Gastroesophageal sphincter (tissue), 3 donors: ENCODE measurements around the gene SLCO3A1.

Experiments
- CTCF ChIP-seq, 4 experiments: fragments of 200-600 bp in 2 of 4; fragments of 450-650 bp in 2 of 4; sonication (generic) in 1 of 4; IDR thresholded peaks; one replicate each; pipeline ENCODE4 v1.5.1; 2017 to 2019; ENCODE audit warnings: antibody characterized with exemption in 4 of 4, mild to moderate bottlenecking in 2 of 4, moderate library complexity in 2 of 4
- EP300 ChIP-seq: sonication (generic); formaldehyde crosslinking; IDR thresholded peaks from one replicate; pipeline ENCODE4 v1.6.1; 2017; ENCODE audit warnings: antibody characterized with exemption, mild to moderate bottlenecking
- POLR2A ChIP-seq, 2 donors: fragments of 450-650 bp; IDR thresholded peaks; one replicate each; pipeline ENCODE4 v1.6.1; 2017; ENCODE audit warnings: antibody characterized with exemption in 2 of 2, mild to moderate bottlenecking in 2 of 2, moderate library complexity in 1 of 2

- no peak for TF ChIP-seq POLR2A (IDR thresholded peaks at IDR 0.05)
- no peak for TF ChIP-seq EP300
- TF ChIP-seq CTCF (IDR thresholded peaks at IDR 0.05) = peak in 3 of 4 experiments; percentile 35 to 44 (median 38)
Measured at GRCh38 chr15:91853948-91854638, 585 bp downstream of the SLCO3A1 start.
